Heart right ventricle (tissue), 16 donors: ENCODE measurements around the gene ATRN. TPM values are rescaled to one million over a fixed set of nuclear protein-coding genes. Genes with fewer than 3 reads are reported as not detected.

Experiments
- ATAC-seq, 8 donors: fragments of 200-7000 bp; cut with Tn5 transposase; one replicate each; pipeline ENCODE4 v1.9.1; 2020; ENCODE audit warnings: mild to moderate bottlenecking in 8 of 8, moderate library complexity in 8 of 8, moderate number of reproducible peaks in 1 of 8
- DNase-seq, 2 donors: peaks; one replicate each; pipeline ENCODE4 v3.0.0-alpha.2; 2020
- H3K27ac ChIP-seq, 10 donors: fragments of 200-600 bp; sonication (generic) in 2 of 10; one replicate each; pipeline versions ENCODE4 v1.5.0 to v1.8.0; 2020 to 2022; ENCODE audit warnings: mild to moderate bottlenecking in 3 of 10
- H3K27me3 ChIP-seq, 7 donors: fragments of 200-600 bp; one replicate each; pipeline ENCODE4 v1.8.0; 2021 to 2022; ENCODE audit warnings: mild to moderate bottlenecking in 2 of 7
- H3K36me3 ChIP-seq, 9 donors: fragments of 200-600 bp; sonication (generic) in 1 of 9; one replicate each; pipeline versions ENCODE4 v1.5.0 to v1.8.0; 2020 to 2022; ENCODE audit warnings: mild to moderate bottlenecking in 2 of 9
- H3K4me1 ChIP-seq, 9 donors: fragments of 200-600 bp; sonication (generic) in 1 of 9; one replicate each; pipeline versions ENCODE4 v1.5.0 to v1.8.0; 2020 to 2022; ENCODE audit warnings: mild to moderate bottlenecking in 4 of 9
- H3K4me3 ChIP-seq, 10 donors: fragments of 200-600 bp; sonication (generic) in 2 of 10; one replicate each; pipeline versions ENCODE4 v1.5.0 to v1.8.0; 2020 to 2022; ENCODE audit warnings: mild to moderate bottlenecking in 7 of 10, moderate library complexity in 2 of 10
- H3K9me3 ChIP-seq, 11 donors: fragments of 200-600 bp in 10 of 11; sonication (generic) in 2 of 11; one replicate each; pipeline versions ENCODE4 v1.5.0 to v1.8.0; 2013 to 2022; ENCODE audit warnings: mild to moderate bottlenecking in 2 of 11, control low read depth in 1 of 11, moderate library complexity in 1 of 11
- WGBS, 2 donors: extraction: QIAGEN DNeasy Blood & Tissue Kit; methylation state at CpG; one replicate each; pipeline ENCODE4 v1.1.7; 2013; ENCODE audit warnings: inconsistent platforms in 1 of 2; 5-methylcytosine and 5-hydroxymethylcytosine counted together
- intact Hi-C, 10 donors: fragments of 100-400 bp; cut with DNase I; formaldehyde crosslinking; loops; one replicate each; pipeline versions ENCODE4 v1.11.1 to v1.14.2; 2022
- polyA plus RNA-seq, 2 donors: library from polyadenylated mRNA; stranded (reverse); fragments of 200-250 nt; gene quantifications; one replicate each; pipeline ENCODE4 v1.2.3, GENCODE V29; 2013
- total RNA-seq, 10 donors: library from RNA; stranded (reverse); fragmentation: NEBNext Ultra II Directional in 3 of 10; extraction: Animal tissue kit (Norgen Biotek cat#: 25700) in 3 of 10; gene quantifications; one replicate each; pipeline versions ENCODE4 v1.2.1 to v1.2.4, GENCODE V29; 2021 to 2023
- TF ChIP-seq, protein P1 (sequence below), 9 donors: fragments of 200-600 bp; sonication (generic) in 2 of 9; IDR thresholded peaks; one replicate each; pipeline versions ENCODE4 v1.5.0 to v1.8.0; 2021 to 2022; ENCODE audit warnings: antibody characterized with exemption in 9 of 9, mild to moderate bottlenecking in 5 of 9, moderate library complexity in 1 of 9
- donor health status: Arrhythmogenic right ventricular cardiomyopathy.
- donor health status: ischemic (EF 13 %, LVEDD 7.1; RV severe dilation, severe dysfunction).
- donor health status: healthy with polysubstance abuse.
- donor health status: DM: no; HTN: yes; CAD: no.
- donor health status: DM: no; HTN: no; CAD: no.
- donor health status: ischemic (EF 25% LVEDD 6.9; RV normal size, moderate dysfunction).
- donor health status: ischemic (EF 25% LVEDD 5.7; RV mildly dilated, moderate dysfunction).
- donor health status: healthy.
- donor health status: DM: yes; HTN: yes; CAD: no.
- donor health status: Ischemic cardiomyopathy.
- donor health status: ischemic (EF 35%, LVEDD 5.7; RV mildly dilated, moderate dysfunction).
- donor health status: nonischemic (EF 11% LVEDD 7.7; RV severe dilation, severe dysfunction).
- donor health status: DM: yes; HTN: yes; CAD: no.
- donor health status: PGD.
- donor health status: ischemic (EF 29% LVEDD 5.4; RV normal size, mild dysfunction).
- donor health status: nonischemic (EF 23%, LVEDD 6.1; RV moderate dilation, normal function).

Gene ATRN
- total and polyA plus RNA-seq, 12 donors = 4.6 to 44.0 (median 37.8) TPM

DNA sequence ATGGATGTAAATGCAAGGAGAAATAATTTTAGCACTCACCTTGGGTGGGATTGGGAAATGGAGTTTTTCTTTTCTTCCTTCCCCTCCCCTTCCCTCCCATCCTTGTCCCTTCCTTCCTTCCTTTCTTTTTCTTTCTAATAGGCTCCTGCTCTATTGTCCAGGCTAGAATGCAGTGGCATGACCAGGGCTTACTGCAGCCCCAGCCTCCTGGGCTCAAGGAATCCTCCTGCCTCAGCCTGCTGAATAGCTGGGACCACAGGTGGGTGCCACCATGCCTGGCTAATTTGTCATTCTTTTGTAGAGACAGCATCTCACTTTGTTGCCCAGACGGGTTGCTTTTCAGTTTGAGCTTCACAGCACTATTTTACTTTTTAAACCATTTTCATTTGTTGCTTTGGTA lies 21.5 kb upstream of the ATRN start:
- TF ChIP-seq, protein P1, sequence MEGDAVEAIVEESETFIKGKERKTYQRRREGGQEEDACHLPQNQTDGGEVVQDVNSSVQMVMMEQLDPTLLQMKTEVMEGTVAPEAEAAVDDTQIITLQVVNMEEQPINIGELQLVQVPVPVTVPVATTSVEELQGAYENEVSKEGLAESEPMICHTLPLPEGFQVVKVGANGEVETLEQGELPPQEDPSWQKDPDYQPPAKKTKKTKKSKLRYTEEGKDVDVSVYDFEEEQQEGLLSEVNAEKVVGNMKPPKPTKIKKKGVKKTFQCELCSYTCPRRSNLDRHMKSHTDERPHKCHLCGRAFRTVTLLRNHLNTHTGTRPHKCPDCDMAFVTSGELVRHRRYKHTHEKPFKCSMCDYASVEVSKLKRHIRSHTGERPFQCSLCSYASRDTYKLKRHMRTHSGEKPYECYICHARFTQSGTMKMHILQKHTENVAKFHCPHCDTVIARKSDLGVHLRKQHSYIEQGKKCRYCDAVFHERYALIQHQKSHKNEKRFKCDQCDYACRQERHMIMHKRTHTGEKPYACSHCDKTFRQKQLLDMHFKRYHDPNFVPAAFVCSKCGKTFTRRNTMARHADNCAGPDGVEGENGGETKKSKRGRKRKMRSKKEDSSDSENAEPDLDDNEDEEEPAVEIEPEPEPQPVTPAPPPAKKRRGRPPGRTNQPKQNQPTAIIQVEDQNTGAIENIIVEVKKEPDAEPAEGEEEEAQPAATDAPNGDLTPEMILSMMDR (IDR thresholded peaks at IDR 0.05) = no peak
- H3K9me3 ChIP-seq = no peaks in the 10 kb centered on the region
- H3K27me3 ChIP-seq = peaks cover 0 to 2% (median 0%) of the 10 kb centered on the region in 7 donors
- H3K36me3 ChIP-seq = no peaks in the 10 kb centered on the region
- no peaks in the 10 kb centered on the region for H3K4me1 ChIP-seq
- no peak overlapping the region for H3K27ac ChIP-seq
- 71 to 85% methylated on average over 1 of the region's 1 CpG for WGBS, 2 donors
- intact Hi-C loops = no loop called here
- no peak for DNase-seq
- no peak overlapping the region for H3K4me3 ChIP-seq
- no peak for ATAC-seq

DNA sequence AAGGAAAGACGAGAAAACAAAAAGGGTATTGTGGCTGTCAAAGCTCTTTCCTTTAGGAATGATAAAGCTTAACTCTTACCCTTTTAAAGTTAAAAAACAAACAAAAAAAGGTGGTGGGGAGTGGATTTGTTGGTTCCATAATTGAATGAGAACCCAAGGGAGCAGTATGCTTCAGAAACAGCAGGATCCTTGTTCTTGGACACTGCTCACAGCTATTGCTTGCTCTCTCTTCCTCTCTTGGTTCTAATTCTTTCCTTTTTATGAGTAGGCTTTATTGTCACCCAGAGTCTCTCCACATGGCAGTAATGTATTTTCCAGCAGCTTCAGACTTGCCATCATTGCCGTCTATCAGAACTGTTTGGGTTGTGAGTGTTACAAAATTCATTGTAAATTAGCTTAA lies 18.7 kb upstream of the ATRN start:
- Histone ChIP-seq H3K4me1 (no peaks in the 10 kb centered on the region), H3K9me3 (no peaks in the 10 kb centered on the region), H3K36me3 (no peaks in the 10 kb centered on the region), H3K27ac (no peak overlapping the region), H3K27me3 (peaks cover 0 to 2% (median 0%) of the 10 kb centered on the region in 7 donors), H3K4me3 (no peak overlapping the region)
- 66 to 73% methylated on average over 2 of the region's 2 CpGs for WGBS, 2 donors
- intact Hi-C loops = no loop called here
- TF ChIP-seq, protein P1 (IDR thresholded peaks at IDR 0.05) = no peak
- no peak for DNase-seq
- no peak for ATAC-seq

DNA sequence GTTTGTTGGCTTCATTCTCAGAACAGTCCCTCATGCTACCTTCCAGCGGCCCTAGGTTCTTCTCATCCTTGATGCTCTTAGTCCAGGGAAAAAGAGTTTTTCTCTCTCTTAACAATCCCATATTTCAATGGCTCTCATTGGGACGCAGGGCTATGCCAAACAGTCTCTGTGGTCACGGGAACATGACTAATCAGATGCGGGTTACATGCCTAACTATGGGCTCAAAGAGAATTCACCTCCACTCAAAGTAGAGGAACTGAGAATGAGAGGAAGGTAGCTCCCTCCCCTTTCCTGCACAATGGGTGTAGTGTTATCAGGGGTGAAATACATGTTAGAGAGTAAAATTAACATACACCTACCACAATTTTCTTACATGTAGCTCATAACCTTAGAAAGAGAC lies 18.1 kb upstream of the ATRN start:
- Histone ChIP-seq H3K4me3 (no peak overlapping the region), H3K27me3 (peaks cover 0 to 6% (median 0%) of the 10 kb centered on the region in 7 donors), H3K36me3 (no peaks in the 10 kb centered on the region), H3K9me3 (no peaks in the 10 kb centered on the region), H3K27ac (no peak overlapping the region), H3K4me1 (no peaks in the 10 kb centered on the region)
- DNase-seq (no peak), ATAC-seq (no peak)
- TF ChIP-seq, protein P1 (IDR thresholded peaks at IDR 0.05) = no peak
- intact Hi-C loops = loop anchor here in 1 of 10 donors (1.0 kb wide), 1 partner anchor 14 kb away; no protein-coding TSS in a partner anchor
- WGBS, 2 donors = 89 to 94% methylated on average over 4 of the region's 4 CpGs

DNA sequence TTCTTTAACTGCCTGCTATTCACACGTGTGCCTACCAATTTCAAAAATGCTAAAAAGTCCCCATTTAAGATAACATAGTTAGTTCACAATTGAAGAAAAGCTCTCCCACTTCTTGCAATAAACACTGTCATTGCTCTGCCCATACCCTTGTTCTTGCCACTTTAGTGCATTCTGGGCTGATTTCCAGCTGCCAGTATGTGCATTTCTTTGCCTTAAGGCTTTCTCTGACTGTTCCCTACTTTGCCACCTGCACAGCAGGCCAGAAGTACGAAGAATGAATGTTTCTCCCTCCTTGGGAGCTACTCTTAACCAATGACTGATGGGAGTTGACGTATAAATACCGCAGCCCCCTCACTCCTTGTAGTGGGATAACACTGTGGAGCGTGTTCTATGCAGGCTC lies 16.0 kb upstream of the ATRN start:
- Histone ChIP-seq H3K27ac (no peak overlapping the region), H3K9me3 (no peaks in the 10 kb centered on the region), H3K4me1 (no peaks in the 10 kb centered on the region), H3K36me3 (no peaks in the 10 kb centered on the region), H3K27me3 (peaks cover 0 to 8% (median 0%) of the 10 kb centered on the region in 7 donors), H3K4me3 (no peak overlapping the region)
- ATAC-seq (no peak), DNase-seq (no peak)
- TF ChIP-seq, protein P1 (IDR thresholded peaks at IDR 0.05) = no peak
- intact Hi-C loops = no loop called here
- WGBS, 2 donors = 59 to 73% methylated on average over 5 of the region's 5 CpGs
